Esophagus muscularis mucosa (tissue), 3 donors: ENCODE results near the gene PYGO1.

ENCODE experiments used
- POLR2A ChIP-seq: fragments of 450-650 bp; IDR thresholded peaks from one replicate; pipeline ENCODE4 v1.6.1; 2017; ENCODE audit warnings: antibody characterized with exemption, moderate library complexity, mild to moderate bottlenecking, low read depth
- TF ChIP-seq, protein P1 (sequence below), 3 experiments: fragments of 200-600 bp in 2 of 3; fragments of 450-650 bp in 1 of 3; sonication (generic) in 2 of 3; IDR thresholded peaks; one replicate each; pipeline ENCODE4 v1.5.1; 2017 to 2019; ENCODE audit warnings: antibody characterized with exemption in 3 of 3, mild to moderate bottlenecking in 2 of 3, moderate library complexity in 1 of 3

GRCh38 chr15:55514414-55514850 lies 73.7 kb downstream of the PYGO1 start:
- TF ChIP-seq, protein P1, sequence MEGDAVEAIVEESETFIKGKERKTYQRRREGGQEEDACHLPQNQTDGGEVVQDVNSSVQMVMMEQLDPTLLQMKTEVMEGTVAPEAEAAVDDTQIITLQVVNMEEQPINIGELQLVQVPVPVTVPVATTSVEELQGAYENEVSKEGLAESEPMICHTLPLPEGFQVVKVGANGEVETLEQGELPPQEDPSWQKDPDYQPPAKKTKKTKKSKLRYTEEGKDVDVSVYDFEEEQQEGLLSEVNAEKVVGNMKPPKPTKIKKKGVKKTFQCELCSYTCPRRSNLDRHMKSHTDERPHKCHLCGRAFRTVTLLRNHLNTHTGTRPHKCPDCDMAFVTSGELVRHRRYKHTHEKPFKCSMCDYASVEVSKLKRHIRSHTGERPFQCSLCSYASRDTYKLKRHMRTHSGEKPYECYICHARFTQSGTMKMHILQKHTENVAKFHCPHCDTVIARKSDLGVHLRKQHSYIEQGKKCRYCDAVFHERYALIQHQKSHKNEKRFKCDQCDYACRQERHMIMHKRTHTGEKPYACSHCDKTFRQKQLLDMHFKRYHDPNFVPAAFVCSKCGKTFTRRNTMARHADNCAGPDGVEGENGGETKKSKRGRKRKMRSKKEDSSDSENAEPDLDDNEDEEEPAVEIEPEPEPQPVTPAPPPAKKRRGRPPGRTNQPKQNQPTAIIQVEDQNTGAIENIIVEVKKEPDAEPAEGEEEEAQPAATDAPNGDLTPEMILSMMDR (IDR thresholded peaks at IDR 0.05), result no peak
- no peak for TF ChIP-seq POLR2A
